H9 (cell line): ENCODE measurements around the gene TBPL1. TPM values are rescaled to one million over a fixed set of nuclear protein-coding genes. Genes with fewer than 3 reads are reported as not detected.

ENCODE experiments used
- DNase-seq: peaks from one replicate; pipeline ENCODE4 v3.0.0-alpha.2; 2017
- H2AFZ ChIP-seq: one replicate; pipeline ENCODE4 v1.6.1; 2013; ENCODE audit warnings: mild to moderate bottlenecking, low read length, control low read depth, moderate library complexity
- H2AK5ac ChIP-seq: 2 replicates; pipeline ENCODE4 v1.6.1; 2013; ENCODE audit warnings: low read length, control low read depth, mixed read lengths; ENCODE audit not compliant: insufficient read length
- H2BK120ac ChIP-seq: one replicate; pipeline ENCODE4 v1.6.1; 2013; ENCODE audit warnings: low read depth, mild to moderate bottlenecking, low read length, control low read depth, inconsistent platforms; ENCODE audit not compliant: poor library complexity, severe bottlenecking
- H2BK12ac ChIP-seq: 2 replicates; pipeline ENCODE4 v1.6.1; 2013; ENCODE audit warnings: low read length, control low read depth, mixed read lengths, low read depth; ENCODE audit not compliant: insufficient read length
- H2BK15ac ChIP-seq: 2 replicates; pipeline ENCODE4 v1.6.1; 2013; ENCODE audit warnings: low read depth, low read length, control low read depth
- H2BK20ac ChIP-seq: one replicate; pipeline ENCODE4 v1.6.1; 2013; ENCODE audit warnings: low read depth, mild to moderate bottlenecking, low read length, control low read depth, inconsistent platforms; ENCODE audit not compliant: poor library complexity, severe bottlenecking
- H2BK5ac ChIP-seq: 2 replicates; pipeline ENCODE4 v1.6.1; 2013; ENCODE audit warnings: low read length, control low read depth, mixed read lengths; ENCODE audit not compliant: insufficient read length
- H3K14ac ChIP-seq: 2 replicates; pipeline ENCODE4 v1.6.1; 2013; ENCODE audit warnings: low read length, control low read depth; ENCODE audit not compliant: insufficient read depth
- H3K18ac ChIP-seq: 2 replicates; pipeline ENCODE4 v1.6.1; 2013; ENCODE audit warnings: low read depth, mild to moderate bottlenecking, mixed read lengths, low read length, control low read depth; ENCODE audit not compliant: insufficient read length
- H3K23ac ChIP-seq: 2 replicates; pipeline ENCODE4 v1.6.1; 2013; ENCODE audit warnings: low read length, control low read depth, mixed read lengths, low read depth; ENCODE audit not compliant: insufficient read length
- H3K23me2 ChIP-seq: 2 replicates; pipeline ENCODE4 v1.6.1; 2013; ENCODE audit warnings: low read depth, mild to moderate bottlenecking, mixed read lengths, low read length, control low read depth; ENCODE audit not compliant: insufficient read length, poor library complexity, severe bottlenecking
- H3K27ac ChIP-seq: 2 replicates; pipeline ENCODE4 v1.5.1; 2013; ENCODE audit warnings: low read length, control low read depth, mixed read lengths, low read depth; ENCODE audit not compliant: insufficient read length
- H3K27me3 ChIP-seq: 2 replicates; pipeline ENCODE4 v1.6.1; 2013; ENCODE audit warnings: low read length, control low read depth, inconsistent platforms; ENCODE audit not compliant: insufficient read depth
- H3K4ac ChIP-seq: 2 replicates; pipeline ENCODE4 v1.6.1; 2013; ENCODE audit warnings: low read depth, mild to moderate bottlenecking, control low read depth, inconsistent platforms, low read length, moderate library complexity
- H3K4me1 ChIP-seq: 2 replicates; pipeline ENCODE4 v1.6.1; 2013; ENCODE audit warnings: low read length, control low read depth, inconsistent platforms; ENCODE audit not compliant: insufficient read depth
- H3K4me2 ChIP-seq: 2 replicates; pipeline ENCODE4 v1.6.1; 2013; ENCODE audit warnings: low read length, control low read depth, mixed read lengths; ENCODE audit not compliant: insufficient read length, insufficient read depth
- H3K56ac ChIP-seq: 2 replicates; pipeline ENCODE4 v1.6.1; 2013; ENCODE audit warnings: low read depth, mild to moderate bottlenecking, mixed read lengths, low read length, control low read depth; ENCODE audit not compliant: insufficient read length
- H3K79me1 ChIP-seq: 2 replicates; pipeline ENCODE4 v1.6.1; 2013; ENCODE audit warnings: low read depth, mild to moderate bottlenecking, moderate library complexity, low read length, control low read depth, inconsistent platforms; ENCODE audit not compliant: insufficient read depth, poor library complexity, severe bottlenecking
- H3K79me2 ChIP-seq: 2 replicates; pipeline ENCODE4 v1.6.1; 2013; ENCODE audit warnings: low read length, control low read depth, inconsistent platforms; ENCODE audit not compliant: insufficient read depth
- H3K9ac ChIP-seq: 2 replicates; pipeline ENCODE4 v1.6.1; 2013; ENCODE audit warnings: low read length, control low read depth, mixed read lengths; ENCODE audit not compliant: insufficient read length; ENCODE audit errors: extremely low read depth
- H3K9me3 ChIP-seq: one replicate; pipeline ENCODE4 v1.6.1; 2013; ENCODE audit warnings: low read depth, low read length, inconsistent platforms; ENCODE audit not compliant: control insufficient read depth
- H3T11ph ChIP-seq: one replicate; pipeline ENCODE4 v1.6.1; 2013; ENCODE audit warnings: mild to moderate bottlenecking, low read length, control low read depth, inconsistent platforms
- H4K20me1 ChIP-seq: one replicate; pipeline ENCODE4 v1.6.1; 2013; ENCODE audit not compliant: control insufficient read depth, insufficient read length, insufficient read depth
- H4K5ac ChIP-seq: 2 replicates; pipeline ENCODE4 v1.6.1; 2013; ENCODE audit warnings: low read depth, mild to moderate bottlenecking, mixed read lengths, low read length, control low read depth; ENCODE audit not compliant: insufficient read length
- H4K8ac ChIP-seq: replicated peaks from 2 replicates; pipeline ENCODE4 v1.6.1; 2013; ENCODE audit warnings: low read length, control low read depth, mixed read lengths, low read depth; ENCODE audit not compliant: insufficient read length
- H4K91ac ChIP-seq: 2 replicates; pipeline ENCODE4 v1.6.1; 2013; ENCODE audit warnings: low read depth, mild to moderate bottlenecking, moderate library complexity, mixed read lengths, low read length, control low read depth; ENCODE audit not compliant: insufficient read length
- H3K27ac Mint-ChIP-seq, 3 experiments: 2 replicates in 2 of 3; 3 replicates in 1 of 3; pipeline ENCODE4 v1.8.0; 2020 to 2021; ENCODE audit warnings: mixed read lengths in 3 of 3, mild to moderate bottlenecking in 1 of 3, moderate library complexity in 1 of 3
- H3K27me3 Mint-ChIP-seq: 2 replicates; pipeline ENCODE4 v1.8.0; 2021; ENCODE audit warnings: low read depth, mild to moderate bottlenecking, moderate library complexity, mixed read lengths
- H3K36me3 Mint-ChIP-seq, 3 experiments: 2 replicates in 2 of 3; 3 replicates in 1 of 3; pipeline ENCODE4 v1.8.0; 2020 to 2021; ENCODE audit warnings: low read depth in 3 of 3, mixed read lengths in 3 of 3; ENCODE audit not compliant: insufficient read depth in 1 of 3
- H3K4me1 Mint-ChIP-seq, 2 experiments: 2 replicates each; pipeline ENCODE4 v1.8.0; 2020; ENCODE audit warnings: mixed read lengths in 2 of 2
- H3K4me3 Mint-ChIP-seq, 2 experiments: 2 replicates in 1 of 2; 3 replicates in 1 of 2; pipeline ENCODE4 v1.8.0; 2020 to 2021; ENCODE audit warnings: mild to moderate bottlenecking in 2 of 2, mixed read lengths in 2 of 2, moderate library complexity in 1 of 2
- H3K9me3 Mint-ChIP-seq, 2 experiments: 2 replicates in 1 of 2; 3 replicates in 1 of 2; pipeline ENCODE4 v1.8.0; 2020; ENCODE audit warnings: mild to moderate bottlenecking in 2 of 2, mixed read lengths in 2 of 2, moderate library complexity in 1 of 2
- CTCF ChIP-seq: fragments of 200-600 bp; sonication (generic); conservative IDR thresholded peaks from 3 replicates; pipeline ENCODE4 v1.8.0; 2021; ENCODE audit warnings: antibody characterized with exemption, mild to moderate bottlenecking
- WGBS: extraction: QIAGEN DNeasy Blood & Tissue Kit; methylation state at CpG from one replicate; pipeline ENCODE4 v1.1.7; 2013; ENCODE audit warnings: missing lambda C conversion rate, low lambda C conversion rate, mixed read lengths; ENCODE audit not compliant: insufficient read length; ENCODE audit errors: extremely low coverage; 5-methylcytosine and 5-hydroxymethylcytosine counted together
- total RNA-seq: library from RNA; stranded (reverse); gene quantifications from 2 replicates; pipeline ENCODE4 v1.2.1, GENCODE V29; 2021

The TBPL1 gene
- total RNA-seq, 1 experiment from 2014 or later = 49.7 TPM

- H3K4me3 Mint-ChIP-seq = no peak overlapping the region
- no peak for DNase-seq
- H3K23ac ChIP-seq = no peak overlapping the region
- no peak for TF ChIP-seq CTCF
- no peak overlapping the region for H3K27ac ChIP-seq
- H3K9me3 Mint-ChIP-seq = no peaks in the 10 kb centered on the region
- no peaks in the 10 kb centered on the region for H3K79me2 ChIP-seq
- H3K14ac ChIP-seq = no peak overlapping the region
- no peaks in the 10 kb centered on the region for H3K23me2 ChIP-seq
- no peak overlapping the region for H2BK20ac ChIP-seq
- H4K8ac ChIP-seq = no peak overlapping the region
- H3K9ac ChIP-seq = no peak overlapping the region
- H3K4me1 Mint-ChIP-seq = peaks cover 0 to under 1% of the 10 kb centered on the region in 2 experiments; a peak in 1 of 4 replicates
- WGBS = no CpG with 5 or more reads among the region's 4 CpGs
- no peak overlapping the region for H2AFZ ChIP-seq
- H3K4me2 ChIP-seq = no peak overlapping the region
- H2BK120ac ChIP-seq = no peak overlapping the region
- no peak overlapping the region for H2AK5ac ChIP-seq
- H3K36me3 Mint-ChIP-seq = 0 out of 7 replicates have a peak, but pooled peaks cover 0 to 2% (median 0%) of the 10 kb centered on the region in 3 experiments
- no peak overlapping the region for H3K4ac ChIP-seq
- H4K20me1 ChIP-seq = no peaks in the 10 kb centered on the region
- H4K5ac ChIP-seq = no peak overlapping the region
- no peak overlapping the region for H3K56ac ChIP-seq
- H3T11ph ChIP-seq = no peak overlapping the region
- H3K27ac Mint-ChIP-seq = no peak overlapping the region
- no peak overlapping the region for H4K91ac ChIP-seq
- H3K79me1 ChIP-seq = no peaks in the 10 kb centered on the region
- no peak overlapping the region for H3K18ac ChIP-seq
- H2BK12ac ChIP-seq = no peak overlapping the region
- no peaks in the 10 kb centered on the region for H3K27me3 Mint-ChIP-seq
- H2BK15ac ChIP-seq = no peak overlapping the region
- no peaks in the 10 kb centered on the region for H3K9me3 ChIP-seq
- no peaks in the 10 kb centered on the region for H3K4me1 ChIP-seq
- no peaks in the 10 kb centered on the region for H3K27me3 ChIP-seq
- H2BK5ac ChIP-seq = no peak overlapping the region
Observed at GRCh38 chr6:134020543-134020942, 67.5 kb downstream of the TBPL1 start.
